Sigmoid colon (tissue), 7 donors: ENCODE data around the gene DDX39B. TPM values are rescaled to one million over a fixed set of nuclear protein-coding genes. Genes with fewer than 3 reads are reported as not detected.
A peak's percentile ranks its signal among the peaks of the same experiment; 100 is the strongest.

ENCODE experiments used
- DNase-seq: peaks from one replicate; pipeline ENCODE4 v3.0.0-alpha.2; 2019
- H3K27ac ChIP-seq, 4 donors: fragments of 200-600 bp; sonication (generic); one replicate each; pipeline ENCODE4 v1.5.1; 2016 to 2019; ENCODE audit warnings: mild to moderate bottlenecking in 1 of 4
- H3K27me3 ChIP-seq, 3 donors: fragments of 200-600 bp; sonication (generic); one replicate each; pipeline ENCODE4 v1.5.1; 2019; ENCODE audit warnings: mild to moderate bottlenecking in 1 of 3
- H3K36me3 ChIP-seq, 4 donors: fragments of 200-600 bp; sonication (generic); one replicate each; pipeline ENCODE4 v1.5.1; 2016 to 2019
- H3K4me1 ChIP-seq, 4 donors: fragments of 200-600 bp; sonication (generic); one replicate each; pipeline ENCODE4 v1.5.1; 2017 to 2019
- H3K4me3 ChIP-seq, 4 donors: fragments of 200-600 bp; sonication (generic); one replicate each; pipeline ENCODE4 v1.5.1; 2017 to 2019; ENCODE audit warnings: mild to moderate bottlenecking in 2 of 4, moderate library complexity in 1 of 4
- H3K9me3 ChIP-seq, 4 donors: fragments of 200-600 bp in 3 of 4; sonication (generic) in 3 of 4; one replicate each; pipeline versions ENCODE4 v1.5.1 to v1.6.1; 2013 to 2019
- EP300 ChIP-seq, 4 donors: sonication (generic); formaldehyde crosslinking; IDR thresholded peaks; one replicate each; pipeline ENCODE4 v1.6.1; 2017; ENCODE audit warnings: antibody characterized with exemption in 4 of 4
- POLR2A ChIP-seq, 2 donors: fragments of 450-650 bp; IDR thresholded peaks; one replicate each; pipeline ENCODE4 v1.6.1; 2016; ENCODE audit warnings: antibody characterized with exemption in 2 of 2, mild to moderate bottlenecking in 2 of 2, moderate library complexity in 2 of 2
- POLR2AphosphoS5 ChIP-seq, 4 donors: sonication (generic); formaldehyde crosslinking; IDR thresholded peaks; one replicate each; pipeline ENCODE4 v1.6.1; 2017; ENCODE audit warnings: antibody characterized with exemption in 4 of 4
- WGBS, 2 donors: extraction: QIAGEN DNeasy Blood & Tissue Kit; methylation state at CpG; one replicate each; pipeline ENCODE4 v1.1.7; 2013; 5-methylcytosine and 5-hydroxymethylcytosine counted together
- intact Hi-C: fragments of 100-400 bp; cut with DNase I; formaldehyde crosslinking; loops from one replicate; pipeline ENCODE4 v1.15.1; 2023
- polyA plus RNA-seq, 3 donors: library from polyadenylated mRNA; stranded (reverse); fragments of 200-250 nt; gene quantifications; one replicate each; pipeline ENCODE4 v1.2.3, GENCODE V29; 2013
- total RNA-seq, 4 donors: library from RNA; depleted of rRNA; stranded (reverse); fragments of >200 nt; gene quantifications; one replicate each; pipeline ENCODE4 v1.1.0, GENCODE V29; 2016
- TF ChIP-seq, protein P1 (sequence below), 4 experiments: fragments of 450-650 bp in 3 of 4; fragments of 200-600 bp in 1 of 4; IDR thresholded peaks; one replicate each; pipeline ENCODE4 v1.5.1; 2016 to 2019; ENCODE audit warnings: antibody characterized with exemption in 4 of 4, mild to moderate bottlenecking in 3 of 4, moderate library complexity in 2 of 4
- donor health status: healthy with polysubstance abuse.
- donor health status: Bipolar disorder and iron deficiency.
- donor health status: healthy.

Gene DDX39B
- total and polyA plus RNA-seq, 7 donors = 130 to 301 (median 226) TPM

DNA sequence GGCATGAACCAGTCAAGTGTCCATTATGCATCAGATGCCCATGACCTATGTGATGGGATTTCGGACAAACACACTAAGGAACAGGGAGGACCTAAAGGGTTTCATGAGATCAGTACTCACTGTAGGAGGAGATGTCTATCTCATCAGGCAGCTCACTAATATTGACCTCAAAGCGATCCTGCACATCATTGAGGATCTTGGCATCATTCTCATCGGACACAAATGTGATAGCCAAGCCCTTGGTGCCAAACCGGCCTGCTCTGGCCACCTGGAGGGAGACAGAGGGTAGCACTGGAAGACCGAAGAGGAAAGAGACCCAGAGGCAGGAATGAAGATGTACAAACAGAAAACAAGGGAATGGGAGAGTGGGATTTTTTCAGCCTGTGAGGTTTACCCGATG, 11.1 kb downstream of the DDX39B start:
- no peaks in the 10 kb centered on the region for H3K9me3 ChIP-seq
- TF ChIP-seq, protein P1, sequence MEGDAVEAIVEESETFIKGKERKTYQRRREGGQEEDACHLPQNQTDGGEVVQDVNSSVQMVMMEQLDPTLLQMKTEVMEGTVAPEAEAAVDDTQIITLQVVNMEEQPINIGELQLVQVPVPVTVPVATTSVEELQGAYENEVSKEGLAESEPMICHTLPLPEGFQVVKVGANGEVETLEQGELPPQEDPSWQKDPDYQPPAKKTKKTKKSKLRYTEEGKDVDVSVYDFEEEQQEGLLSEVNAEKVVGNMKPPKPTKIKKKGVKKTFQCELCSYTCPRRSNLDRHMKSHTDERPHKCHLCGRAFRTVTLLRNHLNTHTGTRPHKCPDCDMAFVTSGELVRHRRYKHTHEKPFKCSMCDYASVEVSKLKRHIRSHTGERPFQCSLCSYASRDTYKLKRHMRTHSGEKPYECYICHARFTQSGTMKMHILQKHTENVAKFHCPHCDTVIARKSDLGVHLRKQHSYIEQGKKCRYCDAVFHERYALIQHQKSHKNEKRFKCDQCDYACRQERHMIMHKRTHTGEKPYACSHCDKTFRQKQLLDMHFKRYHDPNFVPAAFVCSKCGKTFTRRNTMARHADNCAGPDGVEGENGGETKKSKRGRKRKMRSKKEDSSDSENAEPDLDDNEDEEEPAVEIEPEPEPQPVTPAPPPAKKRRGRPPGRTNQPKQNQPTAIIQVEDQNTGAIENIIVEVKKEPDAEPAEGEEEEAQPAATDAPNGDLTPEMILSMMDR (IDR thresholded peaks at IDR 0.05) = no peak
- TF ChIP-seq POLR2A (IDR thresholded peaks at IDR 0.05) = no peak
- no peak for TF ChIP-seq POLR2AphosphoS5 (IDR thresholded peaks at IDR 0.05)
- intact Hi-C loops = no loop called here
- peaks cover 36 to 63% (median 56%) of the 10 kb centered on the region in 4 donors for H3K36me3 ChIP-seq
- DNase-seq = no peak
- H3K27ac ChIP-seq = no peak overlapping the region
- H3K27me3 ChIP-seq = no peaks in the 10 kb centered on the region
- no peaks in the 10 kb centered on the region for H3K4me1 ChIP-seq
- H3K4me3 ChIP-seq = no peak overlapping the region
- 69 to 73% methylated on average over 6 of the region's 6 CpGs for WGBS, 2 donors

DNA sequence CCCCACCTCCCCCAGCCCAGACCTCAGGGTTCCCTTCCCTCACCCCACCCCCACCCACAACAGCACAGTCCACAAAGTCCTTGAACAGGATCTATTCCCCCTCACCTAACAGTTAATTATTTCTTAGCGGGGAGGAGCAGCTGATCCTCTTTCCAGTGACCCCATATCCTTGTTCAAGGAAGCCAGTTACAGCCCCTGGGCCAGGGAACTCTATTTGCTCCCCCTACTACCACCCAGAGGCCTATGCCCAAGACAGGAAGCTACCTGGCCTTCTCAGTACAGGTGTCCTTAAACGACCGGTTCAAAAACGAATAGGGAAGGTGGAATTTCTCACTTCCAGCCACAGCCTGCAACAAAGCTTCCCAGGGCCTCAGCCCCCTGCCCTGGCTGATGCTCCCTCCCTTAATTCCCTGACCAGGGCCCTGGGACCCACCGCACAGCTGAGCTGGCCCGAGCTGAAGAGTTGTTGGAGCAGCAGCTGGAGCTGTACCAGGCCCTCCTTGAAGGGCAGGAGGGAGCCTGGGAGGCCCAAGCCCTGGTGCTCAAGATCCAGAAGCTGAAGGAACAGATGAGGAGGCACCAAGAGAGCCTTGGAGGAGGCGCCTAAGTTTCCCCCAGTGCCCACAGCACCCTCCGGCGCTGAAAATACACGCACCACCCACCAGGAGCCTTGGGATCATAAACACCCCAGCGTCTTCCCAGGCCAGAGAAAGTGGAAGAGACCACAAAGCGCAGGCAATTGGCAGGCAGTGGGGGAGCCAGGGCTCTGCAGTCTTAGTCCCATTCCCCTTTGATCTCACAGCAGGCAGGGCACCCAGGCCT, 12.3 kb downstream of the DDX39B start:
- Histone ChIP-seq H3K36me3 (peaks cover 25 to 52% (median 45%) of the 10 kb centered on the region in 4 donors), H3K27me3 (no peaks in the 10 kb centered on the region), H3K4me1 (no peaks in the 10 kb centered on the region), H3K27ac (no peak overlapping the region), H3K4me3 (no peak overlapping the region), H3K9me3 (no peaks in the 10 kb centered on the region)
- 56 to 60% methylated on average over 12 of the region's 12 CpGs for WGBS, 2 donors
- intact Hi-C loops = no loop called here
- TF ChIP-seq POLR2AphosphoS5 (IDR thresholded peaks at IDR 0.05) (peak in 1 of 4 donors; percentile 41), POLR2A (IDR thresholded peaks at IDR 0.05) (no peak)
- no peak for DNase-seq

DNA sequence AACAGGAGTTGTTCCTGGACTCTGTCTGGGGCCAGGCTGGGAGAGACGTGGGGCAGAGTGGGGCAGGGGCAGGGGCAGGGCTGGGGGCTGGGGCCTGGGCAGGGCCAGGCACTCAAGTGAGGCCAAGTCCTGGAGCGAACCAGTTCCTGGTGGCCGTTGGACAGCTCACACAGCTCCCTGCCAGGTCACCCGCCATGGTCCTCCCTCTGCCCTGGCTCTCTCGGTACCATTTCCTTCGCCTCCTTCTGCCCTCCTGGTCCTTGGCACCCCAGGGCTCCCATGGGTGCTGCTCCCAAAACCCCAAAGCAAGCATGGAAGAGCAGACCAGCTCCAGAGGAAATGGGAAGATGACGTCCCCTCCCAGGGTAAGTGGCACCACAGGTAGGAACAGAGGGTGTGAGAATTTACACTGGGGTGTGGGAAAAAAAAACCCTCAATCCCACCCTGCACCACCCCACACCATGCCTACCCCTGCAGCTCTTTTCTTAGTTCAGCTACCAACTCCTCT, 12.9 kb downstream of the DDX39B start, which contains the start of gene MCCD1:
Gene MCCD1, plus strand, starts transcription at position 142 of the 508 bp plus-strand sequence. Its CDS starts 53 bp downstream, at position 195.
- intact Hi-C loops = no loop called here
- Histone ChIP-seq H3K27ac (no peak within 1 kb of the TSS), H3K4me1 (no peaks in the 10 kb centered on the region), H3K27me3 (no peaks in the 10 kb centered on the region), H3K9me3 (no peaks in the 10 kb centered on the region), H3K36me3 (peaks cover 19 to 45% (median 38%) of the 10 kb centered on the region in 4 donors), H3K4me3 (no peak within 1 kb of the TSS)
- peak in 2 of 4 donors; percentile 6 to 17 for TF ChIP-seq POLR2AphosphoS5 (IDR thresholded peaks at IDR 0.05)
- TF ChIP-seq, protein P1 (IDR thresholded peaks at IDR 0.05) = no peak
- no peak for DNase-seq
- WGBS, 2 donors = 68 to 77% methylated on average over 7 of the region's 7 CpGs

DNA sequence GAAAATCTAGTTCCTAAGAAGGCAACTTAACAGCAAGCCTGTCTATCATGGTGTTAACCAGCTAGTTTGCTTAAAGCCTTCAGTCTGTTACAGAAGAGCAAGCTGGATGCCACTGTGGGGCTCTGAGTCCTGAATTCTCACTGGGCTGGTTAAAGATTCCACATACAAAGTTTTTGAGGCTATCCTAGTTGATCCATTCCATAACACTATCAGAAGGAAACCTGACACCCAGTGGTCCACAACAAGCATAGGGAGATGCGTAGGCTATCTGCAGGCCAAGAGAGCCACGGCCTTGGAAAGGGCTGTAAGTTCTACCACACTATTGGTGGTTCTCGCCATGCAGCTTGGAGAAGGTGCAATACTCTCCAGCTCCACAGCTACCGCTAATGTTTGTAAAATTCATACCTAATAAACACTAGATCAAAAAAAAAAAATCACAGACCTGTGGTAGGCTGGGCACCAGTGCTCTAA, 13.5 kb downstream of the DDX39B start:
- Histone ChIP-seq H3K9me3 (no peaks in the 10 kb centered on the region), H3K4me1 (no peaks in the 10 kb centered on the region), H3K36me3 (peaks cover 18 to 40% (median 33%) of the 10 kb centered on the region in 4 donors), H3K27ac (no peak overlapping the region), H3K27me3 (no peaks in the 10 kb centered on the region), H3K4me3 (no peak overlapping the region)
- intact Hi-C loops = no loop called here
- TF ChIP-seq, protein P1 (IDR thresholded peaks at IDR 0.05) = no peak
- no peak for TF ChIP-seq POLR2AphosphoS5 (IDR thresholded peaks at IDR 0.05)
- WGBS, 2 donors = 91 to 95% methylated on average over 4 of the region's 4 CpGs
- no peak for DNase-seq

DNA sequence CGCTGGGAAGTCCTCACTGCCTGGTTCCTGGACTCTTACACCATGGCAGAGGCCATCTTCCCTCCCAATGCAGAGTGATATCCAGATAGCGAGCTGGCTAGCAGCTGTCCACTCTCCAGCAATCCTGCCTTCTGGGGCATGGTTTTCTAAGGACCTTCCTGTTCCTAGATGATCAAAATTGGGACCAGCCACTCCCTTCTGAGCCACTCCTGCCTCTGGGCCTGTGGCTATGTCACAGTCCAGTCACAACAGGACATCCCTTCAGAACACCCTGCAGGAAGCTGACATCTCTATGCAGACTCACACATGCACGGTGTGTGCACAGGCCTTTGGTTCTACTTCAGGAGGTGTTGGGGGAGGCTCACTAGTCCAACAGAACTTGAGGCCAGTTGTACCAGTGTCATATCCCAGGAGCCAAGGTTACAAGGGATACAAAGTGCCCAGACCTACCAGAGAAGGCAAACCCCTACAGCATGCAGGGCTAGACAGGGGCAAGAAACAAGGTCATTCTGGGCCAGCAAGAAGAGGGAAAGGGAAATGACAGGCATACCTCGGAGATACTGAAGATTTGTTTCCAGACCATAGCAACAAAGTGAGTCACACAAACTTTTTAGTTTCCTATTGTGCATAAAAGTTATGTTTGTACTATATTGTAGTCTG, 15.7 kb downstream of the DDX39B start:
- 73 to 79% methylated on average over 4 of the region's 4 CpGs for WGBS, 2 donors
- H3K9me3 ChIP-seq = no peaks in the 10 kb centered on the region
- H3K4me3 ChIP-seq = no peak overlapping the region
- H3K27me3 ChIP-seq = no peaks in the 10 kb centered on the region
- H3K36me3 ChIP-seq = peaks cover 14 to 17% (median 16%) of the 10 kb centered on the region in 4 donors
- no peak for TF ChIP-seq POLR2AphosphoS5 (IDR thresholded peaks at IDR 0.05)
- no peak for TF ChIP-seq EP300 (IDR thresholded peaks at IDR 0.05)
- TF ChIP-seq POLR2A (IDR thresholded peaks at IDR 0.05) = no peak
- TF ChIP-seq, protein P1 (IDR thresholded peaks at IDR 0.05) = no peak
- H3K27ac ChIP-seq = no peak overlapping the region
- H3K4me1 ChIP-seq = no peaks in the 10 kb centered on the region
- DNase-seq = no peak
- intact Hi-C loops = no loop called here
